Measurements from ENCODE around the gene GPR78.

DNA sequence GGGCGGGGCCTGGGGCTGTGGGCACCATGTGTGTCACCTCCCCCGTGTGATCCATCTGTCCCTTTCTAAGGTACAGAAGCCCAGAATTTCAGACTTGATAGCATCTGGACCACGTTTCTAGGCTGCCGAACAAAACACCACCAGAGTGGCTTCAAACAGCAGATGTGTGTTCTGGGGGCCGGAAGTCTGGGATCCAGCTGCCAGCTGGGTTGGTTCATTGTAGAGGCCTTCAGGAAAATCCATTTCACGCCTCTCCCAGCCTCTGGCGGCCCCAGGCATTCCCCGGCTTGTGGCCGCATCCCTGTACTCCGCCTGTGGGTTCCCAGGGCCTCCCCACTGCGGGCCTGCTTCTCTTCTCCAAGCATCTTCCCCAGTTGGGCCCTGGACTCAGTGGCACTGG lies 39.6 kb upstream of the GPR78 start:
- TF ChIP-seq EZH2 (IDR thresholded peaks at IDR 0.05; ENCODE audit: insufficient read depth, poor library complexity, severe bottlenecking) (no peak), EZH2phosphoT487 (IDR thresholded peaks at IDR 0.05; ENCODE audit: insufficient read depth, low read depth) (no peak)
